GM12801 (cell line): Measurements from ENCODE around the gene ELP4.

ENCODE experiments used
- CTCF ChIP-seq: IDR thresholded peaks from one replicate; pipeline ENCODE4 v1.5.1; 2011; ENCODE audit warnings: control low read depth; ENCODE audit not compliant: insufficient read length; ENCODE audit errors: extremely low read depth

The ELP4 gene

GRCh38 chr11:31786996-31787685 is 277.6 kb downstream of the ELP4 start:
- no peak for TF ChIP-seq CTCF

GRCh38 chr11:31788085-31788484 is 278.5 kb downstream of the ELP4 start:
- no peak for TF ChIP-seq CTCF

- no peak for TF ChIP-seq CTCF
These were observed 281.1 kb downstream of the ELP4 start for GRCh38 chr11:31790649-31791048.

- no peak for TF ChIP-seq CTCF
These were observed 282.5 kb downstream of the ELP4 start for GRCh38 chr11:31792036-31792435.

GRCh38 chr11:31792456-31792855 is 282.9 kb downstream of the ELP4 start:
- no peak for TF ChIP-seq CTCF

- TF ChIP-seq CTCF = no peak
These were observed 283.7 kb downstream of the ELP4 start for GRCh38 chr11:31793264-31793663.

- TF ChIP-seq CTCF = no peak
These were observed 285.0 kb downstream of the ELP4 start for GRCh38 chr11:31794548-31794947.
